T-helper 2 cell treated with Interferon-gamma antibody and Interleukin-4, amounts not matched to agents 100 ng/mL and 5 ng/mL, for 36 hours (primary cell): ENCODE measurements around the gene NTM. TPM values are rescaled to one million over a fixed set of nuclear protein-coding genes. Genes with fewer than 3 reads are reported as not detected.

Experiments used
- intact Hi-C: fragments of 100-400 bp; cut with micrococcal nuclease; formaldehyde crosslinking; loops from one replicate; pipeline ENCODE4 v1.15.1; 2023
- total RNA-seq: library from RNA; stranded (reverse); gene quantifications from 2 replicates; pipeline ENCODE4 v1.2.3, GENCODE V29; 2022

Gene NTM
- total RNA-seq, 1 donor from 2014 or later, result not detected

DNA sequence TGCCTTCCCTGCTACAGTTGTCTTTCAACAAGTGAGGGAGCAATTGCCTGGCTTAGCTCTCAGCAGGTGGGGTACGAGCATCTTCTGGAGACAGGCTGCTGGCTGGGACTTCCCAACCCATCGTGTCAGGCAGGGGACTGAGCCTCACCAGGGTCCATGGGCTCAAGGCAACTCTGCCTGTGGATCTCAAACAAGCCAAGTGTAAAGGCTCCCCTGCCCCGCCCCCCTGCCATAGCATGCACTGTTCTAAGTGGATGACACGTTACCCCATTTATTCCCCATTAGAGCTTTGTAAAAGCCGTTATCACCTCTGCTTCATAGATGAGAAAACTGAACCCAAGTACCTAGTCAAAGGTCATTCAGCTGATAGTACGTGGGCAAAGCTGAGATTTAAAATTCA is 222.9 kb downstream of the NTM start:
- intact Hi-C loops, result no loop called here

DNA sequence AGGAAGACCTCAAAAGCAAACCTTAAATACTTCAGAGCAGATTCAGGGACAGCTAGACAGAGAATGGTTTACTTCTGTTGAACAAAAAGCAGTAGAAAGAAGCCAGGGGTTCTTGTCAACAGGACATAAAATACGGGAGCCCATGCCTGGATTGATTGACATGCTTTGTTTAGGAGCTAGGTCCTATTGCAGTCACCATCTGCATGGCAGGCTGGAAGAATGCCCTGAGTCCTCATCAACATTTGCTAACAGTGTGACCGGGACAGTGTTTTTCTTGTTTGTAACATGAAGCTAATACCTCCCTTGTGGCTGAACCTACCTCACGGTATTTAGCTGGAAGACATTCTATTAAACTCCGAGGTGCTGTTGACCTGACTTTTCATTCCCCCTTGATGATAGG is 225.4 kb downstream of the NTM start:
- intact Hi-C loops, result no loop called here

DNA sequence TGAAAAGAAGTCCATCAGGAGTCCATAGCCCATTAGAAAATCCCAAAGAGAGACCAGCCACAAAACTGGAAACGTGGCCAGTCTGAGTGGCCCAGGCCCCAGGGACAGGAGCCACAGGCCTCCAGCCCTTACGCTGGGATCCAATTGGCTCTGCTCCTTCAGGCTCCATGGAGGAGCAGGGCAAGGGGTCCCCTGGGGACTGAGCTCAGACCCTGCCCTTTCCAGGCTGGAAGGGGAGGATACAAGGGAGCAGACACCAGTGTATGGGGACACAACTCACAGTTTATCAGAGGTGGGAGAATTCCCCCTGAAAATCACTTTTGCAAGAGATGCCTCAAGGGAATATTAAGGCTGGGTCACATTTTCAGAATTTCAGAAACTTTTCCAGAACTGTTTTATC is 227.5 kb downstream of the NTM start:
- intact Hi-C loops, result no loop called here

DNA sequence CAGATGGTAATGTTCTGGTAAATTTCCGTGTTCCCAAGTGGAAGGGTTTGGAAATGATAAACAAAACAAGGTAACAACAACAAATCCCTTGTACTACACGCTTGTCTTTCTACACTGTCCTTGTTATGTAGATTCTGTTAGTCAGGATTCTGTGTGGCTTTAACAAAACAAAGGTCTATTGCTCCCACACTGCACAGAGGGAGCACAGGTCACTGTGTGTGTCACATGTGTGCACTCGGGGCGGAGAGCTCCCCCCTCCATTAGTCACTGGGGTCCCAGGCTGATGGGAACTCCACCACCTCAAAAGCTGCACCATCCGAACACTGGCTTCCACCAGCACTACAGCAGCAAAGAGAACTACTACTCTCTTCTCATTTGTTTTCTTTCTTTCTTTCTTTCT is 227.9 kb downstream of the NTM start:
- intact Hi-C loops, result no loop called here

DNA sequence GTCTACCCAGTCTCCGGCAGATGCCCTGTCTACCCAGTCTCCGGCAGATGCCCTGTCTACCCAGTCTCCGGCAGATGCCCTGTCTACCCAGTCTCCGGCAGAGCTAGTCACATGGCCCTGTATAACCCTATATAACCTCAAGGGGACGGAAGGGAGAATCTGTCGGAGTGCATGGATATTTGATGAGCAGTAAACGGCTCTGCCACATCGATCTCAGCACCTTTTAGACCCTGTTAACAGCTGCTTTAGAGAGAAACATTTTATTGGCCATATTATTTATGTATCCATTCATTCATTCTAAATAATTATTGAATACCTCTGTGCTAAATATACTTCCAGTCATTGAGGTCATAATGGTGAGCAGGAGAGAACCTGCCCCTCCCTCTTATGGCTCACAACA is 228.9 kb downstream of the NTM start:
- intact Hi-C loops, result no loop called here

DNA sequence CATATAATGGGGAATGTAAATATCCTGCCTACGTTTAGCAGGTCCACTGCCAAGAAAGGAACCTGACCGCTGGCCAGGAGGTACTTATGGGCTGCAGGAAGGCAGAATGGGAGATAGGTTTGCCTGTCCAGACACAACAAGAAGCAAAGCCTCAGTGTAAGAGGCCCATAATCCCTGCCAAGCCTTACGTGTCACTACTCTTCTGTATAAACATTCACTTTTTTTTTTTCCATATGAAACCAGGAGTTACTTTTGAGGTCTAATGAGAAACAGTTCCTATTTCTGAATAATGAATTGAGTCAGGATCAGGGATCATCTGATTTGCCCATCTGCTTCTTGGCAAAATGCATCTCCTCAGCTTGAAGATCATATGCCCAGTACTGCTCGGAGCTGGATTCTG is 230.2 kb downstream of the NTM start:
- intact Hi-C loops, result no loop called here

DNA sequence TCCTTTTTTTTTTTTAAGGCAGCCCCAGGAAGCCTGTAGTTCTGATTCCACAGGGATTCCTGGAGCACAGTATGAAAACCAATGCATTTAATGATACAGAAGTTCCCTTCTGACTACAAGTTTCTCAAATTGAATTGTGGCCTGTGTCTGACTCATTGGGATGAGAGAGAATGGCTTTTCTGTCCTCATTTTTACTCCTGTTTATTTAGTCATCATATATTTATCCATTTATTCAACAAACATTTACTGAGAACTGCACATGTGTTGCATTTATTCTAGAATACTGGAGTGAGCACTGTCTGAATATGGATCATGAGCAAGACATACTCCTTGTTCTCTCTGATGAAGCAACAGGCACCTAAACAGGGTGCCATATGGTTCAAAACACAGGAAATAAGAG is 231.2 kb downstream of the NTM start:
- intact Hi-C loops, result no loop called here

DNA sequence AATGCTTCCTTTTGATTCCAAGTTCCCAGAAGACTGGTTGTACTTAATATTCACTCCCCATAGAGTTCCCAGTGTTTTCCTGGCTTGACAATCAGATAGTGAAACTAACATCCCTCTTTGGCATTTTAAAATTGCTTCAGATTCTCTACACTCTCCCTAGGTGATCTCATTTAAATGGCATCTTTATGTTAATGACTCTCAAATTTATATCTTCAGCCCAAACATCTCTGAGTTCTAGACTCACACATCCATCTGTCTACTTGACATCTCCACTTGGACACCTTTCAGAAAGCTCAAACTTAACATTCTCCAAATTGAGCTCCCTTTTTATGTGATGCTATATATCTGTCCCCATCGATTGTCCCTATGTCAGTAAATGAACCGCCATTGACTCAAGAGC is 232.0 kb downstream of the NTM start:
- intact Hi-C loops, result no loop called here

DNA sequence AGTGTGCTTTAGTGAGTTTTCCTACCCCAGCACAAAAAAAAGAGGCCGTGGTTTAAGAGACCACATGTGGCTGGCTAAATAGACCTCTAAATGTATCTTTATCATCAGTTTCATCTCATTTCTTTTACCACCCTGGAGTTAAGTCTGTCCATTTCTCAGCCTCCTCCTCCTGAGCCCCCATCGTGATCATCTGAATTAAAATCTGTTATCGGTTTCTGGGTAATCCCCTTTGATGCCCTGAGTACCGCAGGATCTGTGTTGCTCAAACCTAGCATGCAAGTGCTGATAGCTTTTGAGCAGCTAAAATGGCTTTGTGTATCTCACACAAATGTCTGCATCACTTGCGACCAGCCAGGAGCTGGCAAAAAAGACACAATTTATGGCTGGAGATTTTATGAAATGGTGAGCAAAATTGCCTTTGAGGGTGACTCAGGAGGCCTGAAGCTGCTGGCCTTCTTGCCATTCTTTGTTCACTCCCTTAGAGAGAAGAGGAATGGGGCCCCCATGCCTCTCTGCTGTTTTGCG is 236.5 kb downstream of the NTM start:
- intact Hi-C loops, result no loop called here

DNA sequence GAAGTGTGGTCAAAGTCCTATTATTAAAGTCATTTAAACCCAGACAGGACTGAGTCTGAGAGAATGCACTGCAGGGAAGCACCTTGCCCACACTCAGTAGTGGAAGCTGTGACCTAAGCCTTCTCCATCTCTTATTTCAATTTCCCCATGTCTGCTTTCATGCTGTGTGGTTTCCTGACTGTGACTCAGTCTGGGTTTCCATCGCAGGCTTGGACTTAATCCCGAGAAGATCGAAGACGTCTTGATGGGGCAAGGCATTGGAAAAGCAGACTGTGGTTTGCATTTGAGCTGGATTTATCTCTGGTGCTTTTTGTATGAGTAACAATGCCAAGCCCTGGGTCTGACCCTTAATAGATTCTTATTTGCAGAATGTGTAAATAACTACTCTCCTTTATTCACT is 238.9 kb downstream of the NTM start:
- intact Hi-C loops, result no loop called here

DNA sequence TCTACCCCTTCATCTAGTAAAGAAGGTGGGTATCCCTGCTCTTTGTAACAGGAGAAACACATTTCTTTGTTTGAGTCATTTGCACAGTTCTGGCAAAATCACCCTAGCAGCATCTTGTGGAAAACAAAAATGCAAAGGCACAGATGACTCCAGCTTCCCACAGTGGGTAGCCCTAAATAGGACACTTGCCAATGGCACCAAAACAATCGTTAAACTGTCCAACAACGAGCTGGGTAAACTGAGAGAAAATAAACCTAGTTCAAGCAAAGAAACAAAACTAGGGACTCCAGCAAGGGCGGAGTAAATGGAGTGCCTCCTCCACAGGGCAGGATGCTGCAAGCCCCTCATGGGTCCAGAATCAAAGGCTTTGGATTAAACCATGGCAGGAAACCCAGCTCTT is 239.5 kb downstream of the NTM start:
- intact Hi-C loops, result no loop called here

DNA sequence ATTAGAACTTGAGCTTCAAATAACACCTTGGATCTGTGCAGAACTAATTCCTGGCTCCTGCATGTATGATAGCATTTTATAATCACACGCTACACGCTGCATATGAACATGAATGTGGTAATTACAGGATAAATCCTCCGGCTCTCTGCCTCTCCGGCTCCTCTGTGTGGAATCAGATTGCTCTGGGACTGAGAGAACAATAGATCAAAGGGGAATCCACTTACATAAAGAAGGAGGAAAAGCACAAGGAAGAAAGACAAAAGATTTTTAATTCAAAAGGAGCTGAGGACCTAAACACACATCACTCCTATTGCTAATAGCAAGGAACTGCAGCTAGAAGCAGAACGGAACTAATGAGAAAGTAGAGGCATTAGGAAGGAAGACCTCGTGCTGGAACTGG is 240.9 kb downstream of the NTM start:
- intact Hi-C loops, result no loop called here

DNA sequence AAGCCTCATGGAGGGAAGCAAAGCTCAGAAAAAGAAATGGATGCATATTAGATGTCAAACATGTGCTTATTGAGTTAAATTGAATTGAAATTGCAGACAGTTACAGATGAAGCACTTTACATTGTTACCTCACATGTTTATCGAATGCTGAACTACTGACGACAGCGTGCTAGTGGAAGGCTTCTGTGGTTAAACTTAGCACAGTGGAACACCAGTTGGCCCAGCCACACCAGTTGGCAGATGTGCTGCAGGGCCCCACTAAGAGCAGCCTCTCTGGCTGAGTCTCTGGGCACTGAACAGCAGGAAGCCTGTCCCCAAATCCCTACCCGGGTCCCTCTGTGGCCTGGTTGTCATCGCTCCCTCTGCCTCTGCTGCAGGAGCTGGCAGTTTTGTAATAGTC is 242.1 kb downstream of the NTM start:
- intact Hi-C loops, result no loop called here

DNA sequence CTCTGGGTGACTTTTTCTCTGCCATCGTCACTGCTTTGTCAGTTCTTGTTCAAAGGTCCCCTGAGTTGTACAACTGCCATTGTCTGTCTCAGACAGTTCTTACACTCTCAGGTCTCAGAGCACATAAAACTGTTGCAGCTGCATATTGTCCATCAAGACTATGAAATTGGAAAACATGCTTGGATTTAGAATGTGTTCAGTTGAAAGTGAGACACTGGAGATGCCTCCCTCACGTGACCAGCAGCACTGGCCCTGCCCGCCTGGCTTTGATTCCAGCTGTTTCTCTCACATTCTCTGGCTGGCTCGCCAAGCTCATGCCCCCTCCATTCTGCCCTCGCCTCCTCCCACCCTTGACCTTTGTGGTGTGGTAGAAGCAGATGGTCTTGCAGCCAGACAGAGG is 244.2 kb downstream of the NTM start:
- intact Hi-C loops, result no loop called here

DNA sequence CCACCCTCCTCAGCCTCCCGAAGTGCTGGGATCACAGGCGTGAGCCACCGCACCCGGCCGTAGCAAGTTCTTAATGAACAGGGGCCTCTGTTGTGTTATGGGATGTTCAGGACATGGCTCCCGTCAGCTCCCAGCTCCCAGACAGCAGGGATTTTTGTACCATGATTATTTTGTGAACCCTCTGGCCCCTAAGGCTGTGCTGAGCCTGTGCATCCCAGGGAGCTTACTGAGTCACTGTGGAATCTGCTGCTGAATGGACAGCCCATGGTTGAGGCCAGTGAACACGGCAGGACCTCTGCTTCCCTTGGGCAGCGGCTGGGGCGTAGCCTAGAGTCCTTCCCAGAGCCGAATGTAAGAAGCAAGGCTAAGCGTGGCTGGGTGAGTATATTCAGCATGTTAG is 245.2 kb downstream of the NTM start:
- intact Hi-C loops, result no loop called here

DNA sequence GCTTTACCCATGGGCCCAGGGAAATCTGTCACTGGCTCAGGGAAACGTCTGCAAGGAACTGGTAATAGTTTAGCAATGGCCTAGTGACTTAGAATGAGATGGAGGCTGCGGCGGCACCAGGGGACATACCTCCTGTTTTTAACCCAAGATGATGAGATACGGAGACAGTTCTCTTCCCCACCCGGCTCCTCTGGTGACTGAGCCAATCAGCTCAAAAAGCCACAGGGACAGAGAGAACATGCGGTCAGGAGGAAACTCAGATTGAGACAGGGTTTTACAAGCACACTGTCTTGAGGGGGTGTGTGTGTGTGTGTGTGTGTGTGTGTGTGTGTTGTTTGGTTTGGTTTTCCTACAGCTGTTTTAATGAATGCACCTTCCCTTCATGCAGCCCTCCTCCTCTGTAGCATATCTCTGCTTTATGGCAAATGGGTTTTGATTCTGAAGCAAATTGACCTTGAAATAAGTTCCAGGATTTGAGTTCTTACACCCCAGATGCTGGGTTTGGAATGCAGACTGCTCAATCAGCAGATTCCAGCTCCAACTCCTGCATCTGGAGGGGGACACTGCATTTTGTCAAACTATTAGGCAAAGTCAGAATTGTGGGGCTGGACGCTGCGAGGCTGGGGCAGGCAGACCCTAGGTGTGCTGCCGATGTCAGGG is 246.2 kb downstream of the NTM start:
- intact Hi-C loops, result no loop called here

DNA sequence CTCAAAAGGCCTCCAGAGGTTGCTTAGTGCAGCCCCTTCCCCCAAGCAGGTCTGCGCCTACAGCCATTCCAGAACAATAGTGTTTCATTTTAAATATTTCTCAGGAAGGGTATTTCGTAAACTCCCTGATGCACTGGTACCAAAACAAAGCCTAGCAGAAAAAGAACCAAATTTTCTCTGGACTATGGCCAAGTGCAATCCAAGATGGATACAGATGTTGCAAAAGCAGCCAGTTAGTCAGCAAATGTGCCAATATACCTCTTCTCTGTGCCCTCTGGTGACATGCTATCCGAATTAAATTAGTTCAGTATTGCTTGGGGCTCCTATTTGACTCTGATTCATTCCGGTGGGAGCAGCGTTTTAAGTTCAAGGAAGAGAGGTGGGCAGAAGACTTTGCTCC is 247.8 kb downstream of the NTM start:
- intact Hi-C loops, result no loop called here

DNA sequence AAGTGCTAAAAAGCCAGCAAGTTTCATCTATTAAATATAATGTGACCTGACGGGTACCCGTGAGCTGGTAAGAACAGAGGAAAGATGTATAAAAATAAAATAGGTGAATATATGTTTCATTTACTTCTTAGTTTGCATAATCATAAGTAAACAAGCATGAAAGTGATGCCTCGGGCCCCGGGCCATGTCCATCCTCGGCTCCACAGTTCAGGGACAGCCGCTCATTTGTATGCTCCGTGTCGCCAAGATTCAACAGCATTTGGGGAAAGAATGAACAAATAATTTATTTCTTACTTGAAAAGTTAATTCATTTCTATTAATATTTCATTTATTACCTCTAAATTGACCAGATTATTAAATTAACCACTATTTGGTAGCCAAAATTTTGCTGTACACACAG is 251.8 kb downstream of the NTM start:
- intact Hi-C loops, result no loop called here

DNA sequence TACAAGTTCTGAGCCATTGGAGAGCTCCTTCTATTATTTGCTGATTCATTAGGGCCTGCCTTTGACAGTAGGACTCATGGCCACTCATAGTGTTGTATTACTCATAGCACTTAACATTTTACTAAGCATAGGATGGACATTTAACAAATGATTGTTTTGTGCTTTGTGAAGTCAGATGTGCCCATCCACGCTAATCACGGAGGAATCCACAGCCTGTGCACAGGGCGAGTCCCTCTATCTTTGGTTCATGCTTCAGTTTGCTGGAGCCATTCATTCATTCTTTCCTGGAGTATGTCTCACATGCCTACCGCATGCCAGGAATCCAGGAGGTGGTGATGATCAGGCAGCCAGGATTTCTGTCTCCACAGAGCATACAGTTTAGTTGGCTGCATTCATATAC is 254.1 kb downstream of the NTM start:
- intact Hi-C loops, result no loop called here

DNA sequence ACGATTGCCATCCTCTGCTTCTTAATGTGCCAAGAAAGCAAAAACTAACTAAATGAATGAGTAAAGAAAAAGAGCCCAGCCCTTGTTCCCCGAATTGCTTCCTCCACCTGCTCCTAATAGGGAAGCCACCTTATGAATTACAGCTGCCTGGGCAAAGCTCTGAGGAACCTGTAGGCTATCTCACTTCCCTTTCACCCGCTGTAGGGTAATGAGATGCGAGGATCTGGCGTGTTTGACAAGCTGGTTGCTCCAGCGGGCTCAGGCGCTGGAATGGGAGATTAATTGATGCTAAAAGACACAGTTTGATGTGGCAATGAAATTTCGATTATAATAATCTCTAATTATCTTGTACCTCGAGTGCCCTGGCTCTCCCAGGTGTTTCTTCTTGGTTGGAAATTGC is 256.4 kb downstream of the NTM start:
- intact Hi-C loops, result no loop called here

DNA sequence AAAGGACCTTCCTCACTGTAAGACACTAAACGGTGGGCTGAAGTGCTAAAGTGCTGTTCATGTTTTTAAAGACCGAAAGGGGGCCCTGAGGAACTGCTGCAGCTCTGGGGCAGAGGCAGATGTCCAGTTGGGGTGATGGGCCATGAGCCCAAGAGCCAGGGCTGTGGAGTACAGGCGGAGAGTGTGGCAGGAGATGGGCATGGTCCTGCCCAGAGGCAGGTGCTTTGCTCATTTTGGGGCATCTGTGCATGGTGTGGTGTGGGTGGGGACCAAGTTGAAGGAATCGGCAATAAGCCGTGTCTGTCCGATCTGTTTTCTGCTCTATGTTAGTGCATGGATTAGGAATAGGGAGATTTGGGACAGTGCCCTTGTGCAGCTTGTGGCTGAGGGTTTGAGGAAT is 258.3 kb downstream of the NTM start:
- intact Hi-C loops, result no loop called here

DNA sequence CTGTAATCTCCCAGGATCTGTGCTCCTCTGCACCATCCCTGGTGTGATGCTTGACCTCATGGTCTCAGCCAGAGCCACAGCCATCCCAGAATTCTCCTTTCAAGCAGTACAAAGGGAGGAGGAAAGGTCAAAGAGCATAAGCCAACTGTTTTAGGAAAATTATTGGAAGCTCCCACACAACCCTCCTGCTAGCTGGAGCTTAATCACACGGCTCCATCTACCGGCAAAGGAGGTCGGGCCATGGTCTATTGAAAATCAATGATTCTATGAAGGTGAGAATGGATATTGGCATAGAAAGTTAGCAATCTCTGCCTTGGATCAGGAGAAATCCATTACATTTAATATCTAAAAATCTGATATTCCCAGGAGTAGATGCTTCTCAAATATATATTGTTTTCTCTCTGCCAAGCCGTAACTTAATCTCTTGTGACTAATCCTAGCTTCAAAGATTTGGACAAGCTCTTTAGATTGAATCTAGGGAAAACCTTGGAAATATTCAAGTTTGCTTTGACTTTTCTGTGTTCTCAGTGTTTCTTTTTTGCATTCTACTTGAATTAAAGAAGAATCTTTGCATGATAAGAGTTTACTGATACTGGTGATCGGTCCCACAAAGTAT is 259.6 kb downstream of the NTM start:
- intact Hi-C loops, result no loop called here

DNA sequence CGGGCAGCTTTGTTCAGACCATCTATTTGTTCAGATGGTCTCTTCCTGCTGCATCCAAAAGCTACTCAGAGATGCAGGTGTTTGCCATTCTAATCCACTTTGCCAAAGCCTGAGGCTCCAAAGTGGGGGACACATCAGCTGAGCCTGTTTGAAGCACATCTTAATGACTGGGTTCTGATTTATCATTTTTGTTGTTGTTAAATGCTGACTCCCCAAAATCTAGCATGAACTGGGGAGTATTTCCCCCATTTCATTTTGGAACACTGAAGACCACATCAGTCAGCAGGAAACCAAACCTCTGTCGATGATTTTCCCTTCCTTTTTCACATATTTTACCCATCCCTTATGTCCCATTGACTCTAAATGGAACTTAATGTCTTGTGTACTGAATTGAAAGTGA is 262.6 kb downstream of the NTM start:
- intact Hi-C loops, result no loop called here
